DMS79 (cell line): ENCODE data around the gene C2CD5.
"Not testable (repeated sequence)": the region's sequence is repeated elsewhere in the genome, so short reads cannot be mapped to it uniquely, and the experiment has no call there.

Experiments
- DNase-seq: peaks from one replicate; lab custom pipeline; 2025; lab: John Stamatoyannopoulos, UW

Gene C2CD5

DNA sequence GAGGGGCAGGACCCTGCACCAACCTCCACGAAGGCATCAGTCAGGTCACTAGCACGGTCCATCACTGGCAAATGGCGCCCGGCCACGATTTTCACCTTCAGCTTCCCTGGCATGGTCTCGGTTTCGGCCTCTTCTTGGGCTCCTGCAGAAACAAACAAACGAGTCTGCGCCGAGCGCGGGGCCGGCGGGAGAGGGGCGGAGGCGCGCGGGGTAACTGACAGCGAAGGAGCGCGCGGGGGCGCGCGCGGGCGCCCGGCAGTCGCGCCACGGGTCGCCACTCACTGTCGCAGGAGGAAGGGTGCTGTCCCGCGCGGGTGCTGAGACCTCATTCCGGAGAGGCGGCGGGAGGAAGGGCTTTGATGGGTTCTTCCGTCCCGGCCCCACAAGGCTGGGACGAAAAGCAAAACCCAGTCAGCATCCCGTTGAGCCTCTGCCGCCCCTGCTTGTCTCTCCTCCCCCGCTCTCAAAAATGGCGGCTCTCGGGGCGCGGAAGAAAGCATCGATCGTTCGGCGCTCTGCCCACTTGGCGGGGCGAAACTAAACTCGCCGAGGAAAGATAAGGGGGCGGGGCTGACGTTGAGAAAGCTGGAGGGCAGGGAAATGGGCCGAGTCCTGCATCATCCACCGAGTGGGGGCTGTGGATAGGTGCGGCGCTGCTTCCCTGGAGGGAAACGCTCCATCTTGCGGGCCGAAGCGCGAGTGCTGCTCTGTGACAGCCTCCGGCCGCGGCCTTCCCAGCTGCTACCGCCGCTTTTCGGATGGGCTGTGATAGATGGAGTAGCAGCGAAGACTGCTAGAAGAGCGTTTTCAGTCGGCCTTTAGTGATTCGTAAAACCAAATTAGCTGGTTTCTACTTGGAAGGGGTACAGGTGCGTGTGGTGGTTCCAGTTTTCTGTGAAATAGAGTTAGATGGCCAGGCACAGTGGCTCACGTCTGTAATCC is at the start of gene C2CD5:
TSS of gene C2CD5 (minus strand) at position 505 of the 942 bp plus-strand sequence. CDS start at position 113, 392 bp downstream.
- peak; percentile 97 for DNase-seq

GRCh38 chr12:22593864-22594263 is 49.5 kb upstream of the C2CD5 start:
- no peak for DNase-seq

DNA sequence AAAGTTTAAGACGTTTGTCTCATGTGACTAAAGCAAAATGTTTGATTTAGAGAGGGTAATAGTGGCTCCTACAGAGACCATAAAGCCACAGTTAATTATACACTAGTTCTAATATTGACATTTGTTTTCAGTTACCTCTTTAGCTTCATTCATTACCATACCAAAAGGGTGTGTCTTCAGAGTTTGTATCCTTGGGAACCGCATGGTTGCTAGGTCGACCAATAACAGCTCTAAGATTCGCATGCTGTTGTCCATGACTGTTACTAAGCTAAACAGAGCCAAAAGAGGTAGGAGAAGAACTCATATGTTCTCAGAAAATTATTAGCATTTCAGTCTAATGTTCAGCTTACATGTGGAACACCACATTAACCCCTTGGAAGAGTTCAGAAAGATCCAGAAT is 44.5 kb upstream of the C2CD5 start:
- DNase-seq = no peak

- DNase-seq = no peak
Measured at GRCh38 chr12:22578328-22578727, 34.0 kb upstream of the C2CD5 start.

- no peak for DNase-seq
Measured at GRCh38 chr12:22577667-22578066, 33.3 kb upstream of the C2CD5 start.

DNA sequence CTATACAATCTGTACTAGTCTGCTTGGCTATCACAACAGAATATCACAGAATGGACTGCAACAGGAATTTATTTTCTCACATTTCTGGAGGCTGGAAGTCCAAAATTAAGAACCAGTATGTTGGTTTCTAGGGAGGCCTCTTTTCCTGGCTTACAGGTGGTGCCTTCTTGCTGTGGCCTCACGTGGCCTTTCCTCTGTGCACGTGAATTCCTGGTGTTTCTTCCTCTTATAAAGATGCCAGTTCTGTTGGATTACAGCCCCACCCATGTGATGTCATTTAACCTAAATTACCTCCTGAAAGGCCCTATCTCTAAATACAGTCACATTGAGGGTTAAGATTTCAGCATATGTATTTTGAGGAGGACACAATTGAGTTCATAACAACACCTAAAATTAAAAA is 32.1 kb upstream of the C2CD5 start:
- no peak for DNase-seq

GRCh38 chr12:22576065-22576464 is 31.7 kb upstream of the C2CD5 start:
- DNase-seq = no peak

GRCh38 chr12:22574921-22575320 is 30.6 kb upstream of the C2CD5 start:
- no peak for DNase-seq

DNA sequence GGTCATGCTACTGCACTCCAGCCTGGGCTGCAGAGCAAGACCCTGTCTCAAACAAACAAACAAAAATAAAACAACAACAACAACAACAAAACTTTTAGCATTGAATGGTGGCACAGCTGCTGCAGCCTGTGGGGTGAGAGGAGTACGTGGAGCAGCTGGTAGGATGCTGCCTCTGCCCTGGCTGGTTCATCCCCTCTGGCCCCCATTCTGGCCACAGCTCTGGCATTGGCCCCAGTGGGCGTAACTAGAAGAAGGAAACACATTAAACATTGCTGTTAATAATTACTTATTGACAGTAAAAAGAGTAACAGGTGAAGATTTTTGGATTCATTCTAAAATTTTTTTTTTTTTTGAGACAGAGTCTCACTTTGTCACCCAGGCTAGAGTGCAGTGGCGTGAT is 28.8 kb upstream of the C2CD5 start:
- DNase-seq = no peak

DNA sequence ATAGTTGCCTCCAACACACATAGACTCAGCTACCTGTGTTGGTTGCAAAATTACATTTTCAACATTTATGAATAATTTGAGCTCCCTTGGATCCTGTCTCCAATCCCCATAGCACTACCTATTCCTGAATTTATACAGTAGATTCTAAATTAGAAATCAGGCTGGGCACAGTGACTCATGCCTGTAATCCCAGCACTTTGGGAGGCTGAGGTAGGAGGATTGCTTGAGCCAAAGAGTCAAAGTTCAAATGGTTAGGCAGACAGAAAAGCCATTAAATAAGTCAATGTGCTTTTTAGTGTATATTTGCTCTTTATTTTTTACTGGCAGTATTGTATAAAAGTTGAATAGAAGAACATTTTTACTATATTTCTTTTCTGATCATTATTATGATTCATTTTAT is 24.9 kb upstream of the C2CD5 start:
- no peak for DNase-seq

DNA sequence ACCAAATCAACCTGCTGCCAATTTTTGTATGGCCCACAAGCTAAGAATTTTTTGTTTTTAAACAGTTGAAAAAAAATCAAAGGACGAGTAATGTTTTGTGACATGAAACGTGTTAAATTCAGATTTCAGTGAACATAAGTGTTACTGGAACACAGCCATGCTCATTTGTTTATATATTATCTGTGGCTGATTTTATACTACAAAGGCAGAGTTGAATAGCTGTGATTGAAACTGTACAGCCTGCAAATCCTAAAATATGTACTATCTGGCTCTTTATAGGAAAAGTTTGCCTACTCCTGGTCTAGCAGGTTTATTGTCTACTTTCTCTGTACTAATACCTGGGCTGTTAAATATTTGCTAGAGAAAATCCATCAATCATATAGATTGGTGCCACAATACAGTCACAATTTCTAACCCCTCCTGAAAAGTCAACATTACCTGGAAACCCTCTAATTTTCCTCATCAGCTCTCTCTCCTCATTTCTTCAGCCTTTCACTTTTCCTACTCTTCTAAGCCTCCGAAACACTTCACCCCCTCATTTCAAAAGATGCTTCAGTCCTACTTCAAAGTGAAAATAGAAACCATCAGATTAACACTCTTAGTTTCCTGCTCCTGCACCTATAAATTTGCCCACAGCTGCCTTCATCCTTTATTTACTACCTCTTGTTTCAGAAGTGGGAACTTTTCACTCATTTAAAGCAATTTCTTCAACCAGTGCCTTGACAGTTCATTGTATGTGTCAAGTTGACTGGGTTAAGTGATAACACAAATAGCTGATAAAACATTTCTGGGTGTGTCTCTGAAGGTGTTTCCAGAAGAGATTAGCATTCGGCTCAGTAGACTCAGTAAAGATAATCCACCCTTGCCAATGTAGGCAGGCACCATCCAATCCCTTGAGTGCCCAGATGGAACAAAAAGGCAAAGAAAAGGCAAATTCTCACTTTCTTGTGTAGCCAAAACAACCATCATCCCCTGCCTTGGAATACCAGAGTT is 18.0 kb upstream of the C2CD5 start:
- no peak for DNase-seq

GRCh38 chr12:22554750-22555149 is 10.4 kb upstream of the C2CD5 start:
- DNase-seq = not testable (repeated sequence)

DNA sequence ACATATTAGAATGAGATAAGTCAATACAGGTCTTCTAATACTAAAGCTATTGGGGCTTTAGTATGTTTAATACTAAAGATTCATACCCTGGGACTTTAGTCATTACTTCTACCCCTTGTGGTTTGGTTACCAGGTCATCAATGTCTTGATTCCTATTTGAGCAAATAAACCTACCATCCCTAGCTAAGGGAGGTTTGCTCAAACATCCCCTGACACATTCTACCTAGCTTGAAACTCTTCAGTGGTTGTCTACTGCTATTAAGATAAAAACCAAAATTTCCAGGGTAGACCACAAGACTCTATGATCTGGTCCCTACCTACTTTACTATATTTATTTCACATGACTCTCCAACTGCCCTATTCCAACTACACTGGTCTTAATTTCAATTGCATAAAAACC is 7.3 kb upstream of the C2CD5 start:
- no peak for DNase-seq

DNA sequence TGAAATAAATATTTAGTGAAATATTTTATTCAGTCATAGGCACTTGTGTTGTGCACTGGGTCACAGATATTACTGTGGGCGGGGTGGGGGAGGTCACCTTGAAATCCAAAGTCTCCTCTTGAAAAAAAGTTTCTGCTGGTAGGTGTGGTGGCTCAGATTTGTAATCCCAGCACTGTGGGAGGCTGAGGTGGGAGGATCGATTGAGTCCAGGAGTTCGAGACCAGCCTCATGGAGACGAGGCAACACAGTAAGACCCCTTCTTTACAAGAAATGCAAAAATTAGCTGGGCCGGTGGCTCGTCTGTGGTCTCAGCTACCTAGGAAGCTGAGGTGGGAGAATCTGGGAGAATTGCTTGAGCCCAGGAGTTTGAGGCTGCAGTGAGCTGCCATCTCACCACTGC is 913 bp upstream of the C2CD5 start:
- DNase-seq = no peak

DNA sequence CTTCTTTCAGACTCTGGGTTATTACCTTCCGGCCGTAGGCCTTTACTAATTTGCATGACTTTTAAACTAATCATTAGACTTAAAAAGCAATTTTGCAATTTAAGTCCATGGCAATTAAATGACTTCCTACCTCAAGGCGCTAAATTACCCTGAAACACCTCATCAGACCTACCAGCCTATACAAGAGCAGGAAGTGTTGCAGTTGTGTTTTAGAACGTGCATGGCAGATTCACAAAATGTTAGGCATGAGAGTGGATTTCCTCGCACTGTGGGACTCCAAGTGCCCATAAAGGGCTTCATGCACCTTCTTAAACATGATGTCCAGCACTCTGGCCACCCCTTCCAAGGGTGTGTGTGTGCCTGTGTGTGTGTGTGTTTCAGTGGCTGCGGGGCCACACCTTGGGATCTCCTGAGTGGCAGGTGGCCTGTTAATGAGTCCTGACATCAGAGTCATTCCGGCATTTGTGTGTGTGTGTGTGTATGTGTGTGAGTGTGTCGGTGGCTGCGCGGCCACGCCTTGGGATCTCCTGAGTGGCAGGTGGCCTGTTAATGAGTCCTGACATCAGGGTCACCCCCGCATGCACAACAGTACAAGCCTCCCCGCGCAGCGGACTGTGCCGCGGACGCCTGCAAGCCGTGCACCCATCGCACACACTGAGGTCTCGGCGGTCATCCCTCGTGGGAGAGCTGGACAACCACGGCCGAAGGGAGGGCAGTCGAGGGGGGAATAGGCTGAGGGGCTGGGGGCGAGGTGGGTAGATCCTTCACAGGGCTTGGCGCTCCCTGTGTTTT is 900 bp downstream of the C2CD5 start:
- DNase-seq = peak; percentile 69

DNA sequence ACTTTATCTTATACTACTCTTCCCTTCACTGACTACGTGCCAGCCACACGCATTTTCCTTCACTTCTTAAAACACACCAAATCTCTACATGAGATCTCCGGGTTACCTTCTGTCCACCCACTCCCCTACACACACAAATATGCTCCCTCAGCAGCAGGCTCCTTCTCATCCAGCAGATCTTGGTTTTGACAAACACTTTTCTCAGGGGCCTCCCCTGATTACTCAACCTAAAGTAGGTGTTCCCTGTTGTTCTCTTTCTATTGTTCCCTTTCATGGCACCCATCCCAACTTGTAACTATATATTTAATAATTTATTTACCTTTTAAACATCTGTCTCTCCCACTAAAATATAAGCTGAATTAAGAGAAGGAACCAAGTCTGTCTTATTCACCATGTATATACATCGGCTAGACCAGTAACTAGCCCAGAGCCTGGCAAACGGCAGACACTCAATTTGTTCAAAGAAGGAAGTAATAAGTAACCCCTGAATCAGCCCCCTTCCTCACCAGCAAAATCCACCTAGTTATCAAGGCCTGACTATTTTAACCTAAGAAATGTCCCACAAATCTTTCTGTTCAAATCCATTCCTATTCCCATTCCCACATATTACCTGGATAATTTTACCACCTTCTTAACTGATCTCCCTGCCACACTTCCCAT is 2.7 kb downstream of the C2CD5 start:
- no peak for DNase-seq

- no peak for DNase-seq
Measured at GRCh38 chr12:22539055-22539454, 5.3 kb downstream of the C2CD5 start.

GRCh38 chr12:22538311-22538710 is 6.0 kb downstream of the C2CD5 start:
- DNase-seq = no peak

GRCh38 chr12:22536971-22537544 is 7.3 kb downstream of the C2CD5 start:
- no peak for DNase-seq

DNA sequence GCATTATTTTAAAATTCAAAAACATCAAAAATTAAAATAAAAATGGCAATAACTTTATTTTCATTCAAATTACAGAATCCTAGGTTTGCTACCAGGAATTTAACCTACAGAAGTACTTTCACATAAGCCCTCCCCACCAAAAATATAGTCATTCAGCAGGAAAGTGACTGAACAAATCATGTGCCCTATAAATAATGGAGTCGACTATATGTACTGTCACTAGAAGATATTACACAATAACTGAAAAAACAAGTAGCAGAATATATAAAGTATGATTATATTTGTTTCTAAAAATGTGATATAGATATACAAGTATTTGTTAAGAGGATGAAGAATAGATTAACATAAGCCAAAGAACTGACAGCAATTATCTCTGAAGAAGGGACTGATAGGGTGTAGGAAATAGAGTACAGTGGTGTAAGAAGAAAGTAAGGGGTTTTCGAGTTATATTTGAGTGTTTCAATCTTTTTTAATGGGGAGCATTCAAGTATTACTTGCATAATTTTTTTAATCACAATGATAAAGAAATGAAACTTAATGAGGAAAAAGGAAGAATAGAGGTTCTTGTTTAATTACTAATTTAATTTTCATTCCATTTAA is 7.9 kb downstream of the C2CD5 start:
- no peak for DNase-seq

DNA sequence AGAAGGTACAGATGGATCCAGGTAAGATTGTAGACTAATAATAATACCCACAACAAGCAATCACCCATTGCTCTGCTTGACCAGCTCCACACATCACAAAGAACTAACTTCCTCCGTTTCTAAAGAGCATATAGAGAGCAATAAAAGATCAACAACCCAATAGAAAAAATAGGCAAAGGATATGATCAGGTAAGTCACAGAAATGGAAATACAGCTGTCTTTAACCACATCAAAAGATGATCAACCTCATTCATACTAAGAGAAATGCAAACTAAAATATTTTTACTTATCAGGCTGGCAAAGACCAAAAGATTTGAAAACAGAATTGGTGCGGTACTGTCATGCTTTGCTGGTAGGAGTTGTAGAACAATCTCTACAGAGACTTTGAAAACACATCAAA is 8.9 kb downstream of the C2CD5 start:
- DNase-seq = no peak
